ENCODE measurements around the gene C1orf122. TPM values are rescaled to one million over a fixed set of nuclear protein-coding genes. Genes with fewer than 3 reads are reported as not detected.

The C1orf122 gene
- total and polyA plus RNA-seq, 2 of the 4 experiments (the other 2 are of a cell fraction) = 2.0 to 13.6 TPM

GRCh38 chr1:37821481-37821880, 13.9 kb downstream of the C1orf122 start:
- Histone ChIP-seq H3K4me1 (ENCODE audit: control insufficient read depth, insufficient read depth, low read length) (peaks cover 8% of the 10 kb centered on the region; the same call in 1 of the 2 replicates), H3K23ac (ENCODE audit: low read depth, low read length) (no peak overlapping the region), H2AFZ (replicated peaks; ENCODE audit: low read length, poor library complexity) (no peak overlapping the region), H3K27me3 (ENCODE audit: control insufficient read depth, insufficient read depth, low read length) (no peaks in the 10 kb centered on the region), H3K9me1 (ENCODE audit: insufficient read depth, low read length) (peaks cover 6% of the 10 kb centered on the region; the same call in 1 of the 2 replicates), H3K36me3 (ENCODE audit: control insufficient read depth, insufficient read depth, low read length) (peaks cover 34% of the 10 kb centered on the region), H2BK20ac (ENCODE audit: low read depth, low read length) (no peak overlapping the region), H3K27ac (ENCODE audit: insufficient read depth, low read length) (no peak overlapping the region), H4K8ac (ENCODE audit: low read depth in 2 of 2, low read length in 2 of 2) (no peak overlapping the region), H3K56ac (ENCODE audit: extremely low read depth, insufficient read depth, low read length) (no peak overlapping the region), H3K4ac (ENCODE audit: low read depth, low read length) (no peak overlapping the region), H3K18ac (ENCODE audit: low read depth, low read length) (no peak overlapping the region), H3K79me1 (ENCODE audit: low read depth in 1 of 2, low read length in 2 of 2) (peaks cover 11% of the 10 kb centered on the region in 2 experiments; a peak in 3 of 4 replicates), H3K9ac (ENCODE audit: low read depth, low read length) (no peak overlapping the region), H2BK120ac (ENCODE audit: low read depth, low read length) (no peak overlapping the region), H3K4me3 (ENCODE audit: insufficient read depth, low read depth, low read length) (no peak overlapping the region), H2BK15ac (ENCODE audit: low read depth, low read length) (no peak overlapping the region), H4K5ac (ENCODE audit: low read depth, low read length) (no peak overlapping the region), H2AK9ac (replicated peaks; ENCODE audit: low read depth, low read length, poor library complexity) (no peak overlapping the region), H2AK5ac (ENCODE audit: low read depth, low read length) (no peak overlapping the region), H4K20me1 (ENCODE audit: insufficient read depth, low read length) (no peaks in the 10 kb centered on the region), H3K14ac (replicated peaks; ENCODE audit: low read depth, low read length) (no peak overlapping the region), H3K9me3 (ENCODE audit: control insufficient read depth, insufficient read depth, low read length) (no peaks in the 10 kb centered on the region), H4K91ac (ENCODE audit: insufficient read depth, low read depth, low read length) (no peak overlapping the region), H2BK5ac (ENCODE audit: low read depth, low read length, poor library complexity, severe bottlenecking) (no peak overlapping the region), H3K4me2 (ENCODE audit: low read depth, low read length) (no peak overlapping the region)
- WGBS, 2 experiments (ENCODE audit: extremely low coverage in 2 of 2, insufficient read length in 1 of 2) = no CpG with 5 or more reads among the region's 2 CpGs
- no TSS peak for BruUV-seq (replicated peaks)
- CTCF ChIA-PET = interaction anchor here (1.7 kb wide), 1 partner anchor 13 kb away, joined by 4 read pairs; the partner anchor contains the start of genes C1orf122 and YRDC
- ATAC-seq (ENCODE audit: low read depth) (no peak), DNase-seq (no peak)
- no peak for TF ChIP-seq CEBPB (IDR thresholded peaks at IDR 0.05; ENCODE audit: low read depth, low read length)
- TF ChIP-seq RFX5 (IDR thresholded peaks at IDR 0.05; ENCODE audit: low read depth, low read length) = no peak
- no peak for TF ChIP-seq RCOR1 (IDR thresholded peaks at IDR 0.05; ENCODE audit: insufficient replicate concordance, low read length)
- TF ChIP-seq NFE2L2 (IDR thresholded peaks at IDR 0.05; ENCODE audit: low read depth, low read length) = no peak
- TF ChIP-seq CTCF (conservative IDR thresholded peaks at IDR 0.05; ENCODE audit: low read depth, low read length) = no peak
- TF ChIP-seq, protein P1, sequence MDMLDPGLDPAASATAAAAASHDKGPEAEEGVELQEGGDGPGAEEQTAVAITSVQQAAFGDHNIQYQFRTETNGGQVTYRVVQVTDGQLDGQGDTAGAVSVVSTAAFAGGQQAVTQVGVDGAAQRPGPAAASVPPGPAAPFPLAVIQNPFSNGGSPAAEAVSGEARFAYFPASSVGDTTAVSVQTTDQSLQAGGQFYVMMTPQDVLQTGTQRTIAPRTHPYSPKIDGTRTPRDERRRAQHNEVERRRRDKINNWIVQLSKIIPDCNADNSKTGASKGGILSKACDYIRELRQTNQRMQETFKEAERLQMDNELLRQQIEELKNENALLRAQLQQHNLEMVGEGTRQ (IDR thresholded peaks at IDR 0.05; ENCODE audit: low read depth, low read length) = no peak
- TF ChIP-seq RAD21 (IDR thresholded peaks at IDR 0.05; ENCODE audit: low read length) = no peak
- in situ Hi-C loops (cut with MboI; ENCODE audit: low sequenced_read_pairs) = no loop called here
- intact Hi-C loops (cut with micrococcal nuclease) = no loop called here
- dilution Hi-C loops (cut with HindIII; ENCODE audit: low sequenced_read_pairs, unreplicated experiment) = no loop called here
- POLR2A ChIA-PET (ENCODE audit: unreplicated experiment) = no interaction called here
